H1 (cell line): ENCODE data around the gene TTL.
"Not testable (repeated sequence)": the region's sequence is repeated elsewhere in the genome, so short reads cannot be mapped to it uniquely, and the experiment has no call there.

Source experiments
- ASH2L ChIP-seq: fragments of 200-600, 300-600 bp; sonication (generic); IDR thresholded peaks from one replicate; pipeline ENCODE4 v1.7.1; 2017; ENCODE audit warnings: low read length
- HDAC2 ChIP-seq, 2 experiments: fragments of 300-600 bp in 1 of 2; sonication (generic) in 1 of 2; IDR thresholded peaks; 2 replicates each; pipeline ENCODE4 v1.6.1; 2011 to 2012; ENCODE audit warnings: low read depth in 2 of 2, low read length in 2 of 2, mild to moderate bottlenecking in 2 of 2, moderate library complexity in 2 of 2, borderline replicate concordance in 1 of 2, inconsistent platforms in 1 of 2
- TF ChIP-seq, protein P1 (sequence below), 3 experiments: IDR thresholded peaks; 1 replicate in 2 of 3; 2 replicates in 1 of 3; pipeline versions ENCODE4 v1.5.1 to v1.6.1; 2011; ENCODE audit warnings: low read length in 3 of 3, mild to moderate bottlenecking in 3 of 3, inconsistent platforms in 2 of 3, low read depth in 1 of 3, moderate library complexity in 1 of 3; ENCODE audit not compliant: insufficient read depth in 1 of 3; ENCODE audit errors: control extremely low read depth in 1 of 3
- TF ChIP-seq, protein P2 (sequence below): IDR thresholded peaks from 2 replicates; pipeline ENCODE4 v1.6.1; 2011; ENCODE audit warnings: low read length, improper control_type of control experiment

DNA sequence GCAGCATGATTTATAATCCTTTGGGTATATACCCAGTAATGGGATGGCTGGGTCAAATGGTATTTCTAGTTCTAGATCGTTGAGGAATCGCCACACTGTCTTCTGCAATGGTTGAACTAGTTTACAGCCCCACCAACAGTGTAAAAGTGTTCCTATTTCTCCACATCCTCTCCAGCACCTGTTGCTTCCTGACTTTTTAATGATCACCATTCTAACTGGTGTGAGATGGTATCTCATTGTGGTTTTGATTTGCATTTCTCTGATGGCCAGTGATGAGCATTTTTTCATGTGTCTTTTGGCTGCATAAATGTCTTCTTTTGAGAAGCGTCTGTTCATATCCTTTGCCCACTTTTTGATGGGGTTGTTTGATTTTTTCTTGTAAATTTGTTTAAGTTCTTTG lies 42.3 kb downstream of the TTL start:
- TF ChIP-seq, protein P1, sequence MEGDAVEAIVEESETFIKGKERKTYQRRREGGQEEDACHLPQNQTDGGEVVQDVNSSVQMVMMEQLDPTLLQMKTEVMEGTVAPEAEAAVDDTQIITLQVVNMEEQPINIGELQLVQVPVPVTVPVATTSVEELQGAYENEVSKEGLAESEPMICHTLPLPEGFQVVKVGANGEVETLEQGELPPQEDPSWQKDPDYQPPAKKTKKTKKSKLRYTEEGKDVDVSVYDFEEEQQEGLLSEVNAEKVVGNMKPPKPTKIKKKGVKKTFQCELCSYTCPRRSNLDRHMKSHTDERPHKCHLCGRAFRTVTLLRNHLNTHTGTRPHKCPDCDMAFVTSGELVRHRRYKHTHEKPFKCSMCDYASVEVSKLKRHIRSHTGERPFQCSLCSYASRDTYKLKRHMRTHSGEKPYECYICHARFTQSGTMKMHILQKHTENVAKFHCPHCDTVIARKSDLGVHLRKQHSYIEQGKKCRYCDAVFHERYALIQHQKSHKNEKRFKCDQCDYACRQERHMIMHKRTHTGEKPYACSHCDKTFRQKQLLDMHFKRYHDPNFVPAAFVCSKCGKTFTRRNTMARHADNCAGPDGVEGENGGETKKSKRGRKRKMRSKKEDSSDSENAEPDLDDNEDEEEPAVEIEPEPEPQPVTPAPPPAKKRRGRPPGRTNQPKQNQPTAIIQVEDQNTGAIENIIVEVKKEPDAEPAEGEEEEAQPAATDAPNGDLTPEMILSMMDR (IDR thresholded peaks at IDR 0.05; ENCODE audit: control extremely low read depth in 1 of 3, insufficient read depth in 1 of 3, low read depth in 1 of 3, low read length in 3 of 3): not testable (repeated sequence)
- TF ChIP-seq HDAC2 (IDR thresholded peaks at IDR 0.05; ENCODE audit: borderline replicate concordance in 1 of 2, low read depth in 2 of 2, low read length in 2 of 2); ASH2L: not testable (repeated sequence)
- TF ChIP-seq, protein P2, sequence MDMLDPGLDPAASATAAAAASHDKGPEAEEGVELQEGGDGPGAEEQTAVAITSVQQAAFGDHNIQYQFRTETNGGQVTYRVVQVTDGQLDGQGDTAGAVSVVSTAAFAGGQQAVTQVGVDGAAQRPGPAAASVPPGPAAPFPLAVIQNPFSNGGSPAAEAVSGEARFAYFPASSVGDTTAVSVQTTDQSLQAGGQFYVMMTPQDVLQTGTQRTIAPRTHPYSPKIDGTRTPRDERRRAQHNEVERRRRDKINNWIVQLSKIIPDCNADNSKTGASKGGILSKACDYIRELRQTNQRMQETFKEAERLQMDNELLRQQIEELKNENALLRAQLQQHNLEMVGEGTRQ: not testable (repeated sequence)
